Stimulated activated CD8-positive, alpha-beta memory T cell treated with anti-CD3 and anti-CD28 coated beads, Interleukin-7, amount 100 ng/mL, for 1 hour (primary cell): ENCODE results near the gene ERBB4.

Experiments used
- DNase-seq, 2 donors: peaks; one replicate each; pipeline ENCODE4 v3.0.0-alpha.2; 2020; ENCODE audit warnings: low read depth in 2 of 2

The ERBB4 gene

DNA sequence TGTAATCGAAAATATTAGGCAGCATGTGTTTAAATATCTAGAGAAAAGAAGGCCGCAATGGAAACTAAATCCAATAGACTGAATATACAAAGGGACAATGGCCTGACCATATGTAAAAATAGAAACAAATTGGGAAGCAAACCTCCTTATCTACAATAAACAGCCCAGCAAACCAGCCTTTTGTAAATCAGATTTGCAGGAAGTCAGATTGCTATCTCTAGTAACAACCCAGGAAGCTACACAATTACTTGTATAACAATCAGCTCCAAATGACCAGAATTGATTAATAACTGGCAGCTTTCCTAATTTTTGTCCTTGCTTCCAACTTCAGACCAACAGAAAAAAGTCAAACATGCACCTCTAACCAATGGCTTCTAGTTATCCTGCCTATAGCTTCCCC, 1122.2 kb downstream of the ERBB4 start:
- DNase-seq = no peak

DNA sequence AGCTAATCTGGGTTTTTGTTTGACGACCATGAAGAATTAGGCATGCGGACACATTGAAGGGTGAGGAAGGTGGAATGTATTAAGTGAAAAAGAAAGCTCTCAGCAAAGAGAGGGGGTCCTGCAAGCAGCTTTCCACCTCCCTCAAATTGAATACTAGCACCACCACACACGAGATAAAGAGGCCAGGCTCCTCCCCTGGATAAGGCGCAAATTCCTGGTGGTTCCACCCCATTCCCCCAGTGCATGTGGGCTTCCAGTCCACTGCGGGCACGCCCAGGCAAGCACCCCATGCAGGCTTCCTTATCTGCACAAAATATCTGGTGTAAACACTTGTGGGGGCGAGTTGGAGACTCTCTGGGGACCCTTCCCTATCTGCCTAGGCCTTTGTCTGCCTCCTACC, 1124.9 kb downstream of the ERBB4 start:
- DNase-seq = no peak

DNA sequence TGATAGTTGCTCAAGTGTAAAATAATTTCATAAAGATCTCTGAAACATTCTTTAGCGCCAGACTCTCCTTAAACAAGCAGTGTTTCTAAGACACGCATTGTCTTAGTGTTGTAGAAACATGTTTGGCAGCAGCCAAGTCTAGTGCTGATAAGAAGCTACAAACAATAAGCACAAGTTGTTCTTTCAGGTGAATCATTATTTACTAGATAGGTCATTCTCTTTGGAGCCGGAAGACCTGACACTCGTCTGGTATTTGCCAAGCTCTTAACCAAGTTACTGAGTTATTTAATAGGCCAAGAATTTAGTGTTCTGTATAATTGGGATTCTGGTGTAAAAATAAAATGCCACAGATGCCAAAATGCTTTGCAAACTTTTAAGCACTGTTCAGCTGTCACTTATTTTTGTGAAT, 1130.1 kb downstream of the ERBB4 start:
- no peak for DNase-seq

DNA sequence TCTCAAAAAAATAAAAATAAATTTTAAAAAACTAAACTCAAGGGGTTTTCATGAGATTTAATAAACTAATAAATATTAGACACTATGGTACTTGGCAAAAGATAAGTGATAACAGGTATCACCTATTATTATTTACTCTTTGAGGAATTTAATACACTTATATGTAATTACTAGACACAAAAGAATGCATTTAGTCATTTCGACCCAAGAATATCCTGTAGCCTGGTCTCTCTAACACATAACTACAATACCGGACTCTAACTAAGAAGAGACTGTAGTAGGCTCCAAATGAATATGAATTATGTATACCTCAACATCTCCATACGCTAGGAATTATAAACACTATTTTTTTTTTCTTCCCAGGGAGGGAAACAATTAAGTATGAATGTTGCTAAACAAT, 1131.5 kb downstream of the ERBB4 start:
- no peak for DNase-seq

DNA sequence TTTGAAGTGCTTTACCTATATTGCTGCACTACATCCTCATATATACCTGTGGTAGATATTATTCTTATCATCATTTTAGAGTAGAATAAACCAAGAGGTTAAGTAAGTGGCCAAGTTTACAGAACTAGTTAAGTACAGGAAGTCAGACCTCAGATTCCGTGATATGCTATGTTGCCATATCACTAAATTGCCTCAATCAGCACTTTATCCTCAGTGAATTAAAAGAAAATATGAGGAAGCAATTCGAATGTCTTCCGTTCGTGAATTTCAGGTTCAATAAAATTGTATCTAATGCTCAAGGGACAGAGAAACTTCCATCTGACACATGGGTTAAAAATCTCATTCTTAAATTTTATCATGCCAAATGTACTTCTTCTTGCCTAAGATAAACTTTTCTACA, 1133.6 kb downstream of the ERBB4 start:
- no peak for DNase-seq

DNA sequence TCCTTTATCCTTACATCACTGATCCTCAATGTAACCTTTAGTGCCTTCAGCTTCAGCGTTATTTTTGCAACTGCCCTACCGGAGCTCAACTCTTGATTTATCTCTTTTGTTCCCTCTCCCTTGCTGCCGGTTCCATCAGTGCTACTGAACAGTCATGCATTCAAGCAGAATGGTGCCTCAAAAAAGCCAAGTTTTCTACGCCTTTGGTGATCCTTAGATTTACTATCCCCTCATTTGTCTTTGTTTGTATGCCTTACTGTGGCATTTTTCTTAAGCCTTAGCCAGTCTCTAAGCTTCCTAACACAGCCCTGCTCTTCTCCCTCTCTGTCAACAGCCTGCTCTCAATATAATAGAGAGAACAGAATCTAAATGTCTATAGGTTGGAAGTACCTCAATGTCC, 1134.5 kb downstream of the ERBB4 start:
- no peak for DNase-seq

DNA sequence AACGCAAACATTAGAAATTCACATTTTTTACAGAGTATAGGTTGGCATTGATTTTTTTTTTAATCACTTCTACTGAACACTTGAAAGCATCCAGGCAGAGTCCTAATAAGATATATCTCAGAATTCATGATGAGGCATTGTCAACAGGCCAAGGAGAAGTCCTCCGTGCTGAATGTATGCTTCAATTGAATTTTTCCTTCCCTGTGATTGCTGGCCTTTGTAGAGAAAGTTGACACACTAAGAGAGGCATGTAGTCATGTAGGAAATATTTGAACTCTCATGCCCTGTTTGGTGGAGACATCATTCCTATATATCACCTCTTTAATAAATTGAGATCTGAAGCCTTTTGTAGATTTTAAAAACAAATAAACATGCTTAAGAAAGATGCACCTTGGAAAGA, 1137.3 kb downstream of the ERBB4 start:
- no peak for DNase-seq

DNA sequence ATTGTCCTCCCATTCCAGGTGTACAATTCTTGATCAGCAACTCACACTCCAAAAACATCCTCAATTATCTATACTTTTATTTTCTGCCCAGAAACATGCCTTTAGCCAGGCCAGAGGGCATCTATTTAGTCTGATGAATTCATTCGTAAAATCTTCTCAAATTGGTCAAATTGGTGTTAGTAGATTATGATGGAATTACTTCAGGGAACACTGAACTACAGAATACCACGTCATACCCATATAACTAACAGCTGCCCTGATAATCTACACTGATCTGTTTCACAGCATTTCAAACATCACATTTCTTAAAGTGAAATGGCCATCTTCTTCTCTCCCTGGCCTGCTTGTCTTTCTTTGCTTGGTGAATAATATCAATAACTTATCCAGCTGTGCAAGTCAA, 1140.8 kb downstream of the ERBB4 start:
- no peak for DNase-seq

DNA sequence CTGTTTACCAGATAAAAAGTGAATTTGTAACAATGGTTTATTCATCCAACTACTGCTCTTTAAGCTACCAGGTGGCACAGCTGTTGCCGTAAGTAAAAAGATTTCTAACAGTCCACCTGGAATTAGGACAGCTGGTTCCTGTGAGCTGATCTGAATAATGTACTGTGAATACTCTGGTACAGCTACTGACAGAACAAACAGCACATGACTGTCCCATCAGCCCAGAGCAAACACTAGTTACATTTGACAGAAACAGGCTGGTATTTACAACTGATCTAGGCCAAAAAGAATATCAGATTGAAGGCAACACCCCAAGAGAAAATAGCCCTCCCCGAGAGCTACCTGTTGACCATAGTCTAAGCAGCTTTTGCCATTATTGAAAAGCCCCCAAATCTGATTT, 1141.8 kb downstream of the ERBB4 start:
- DNase-seq = no peak

DNA sequence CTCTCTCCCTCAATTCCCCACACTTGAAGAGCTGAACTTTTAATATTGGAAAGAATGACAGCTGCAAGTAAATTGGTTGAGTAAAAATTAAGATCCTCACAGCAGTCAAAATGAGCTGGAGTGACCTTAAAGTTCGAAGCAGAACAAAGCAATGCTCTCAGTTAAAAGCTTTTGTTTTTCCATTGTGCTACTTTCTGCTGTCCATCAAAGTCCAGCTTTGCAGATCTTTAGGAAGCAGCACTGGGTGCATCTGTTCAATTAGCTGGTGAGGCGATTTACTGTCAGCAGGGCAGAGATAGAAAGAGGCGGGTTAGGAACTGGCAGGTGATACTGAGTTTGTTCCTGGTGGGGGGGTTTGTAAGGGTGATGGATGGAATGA, 1147.4 kb downstream of the ERBB4 start:
- DNase-seq = no peak

DNA sequence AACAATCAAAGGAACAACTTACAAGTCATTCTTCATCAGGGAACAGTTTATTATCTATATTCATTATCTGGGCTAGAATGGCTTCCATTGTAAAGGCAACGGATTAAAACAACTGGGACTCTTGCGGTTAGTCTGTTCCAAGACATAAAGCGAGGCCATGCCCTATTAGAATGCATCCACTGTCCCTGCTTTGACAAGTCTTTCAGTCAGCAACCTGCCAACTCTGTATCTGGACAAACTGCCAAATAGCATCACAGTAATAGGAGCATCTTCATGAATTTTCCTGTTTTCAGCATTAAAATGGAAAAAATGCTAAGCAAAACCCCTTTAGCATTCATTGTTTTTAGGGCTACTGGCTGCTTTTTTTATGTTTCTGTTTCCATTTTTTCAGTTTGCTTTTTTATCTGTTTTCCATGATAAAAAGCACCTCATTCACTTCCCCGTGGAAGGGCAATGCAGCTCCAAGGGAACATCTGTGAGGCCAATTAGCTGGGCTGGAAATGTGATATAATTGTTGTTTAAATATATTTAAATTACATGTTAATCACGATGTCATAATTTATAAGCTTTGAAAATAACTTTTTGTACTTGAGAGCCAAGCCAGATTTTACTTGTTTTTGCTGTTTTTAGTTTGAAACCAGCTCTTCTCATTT, 1147.9 kb downstream of the ERBB4 start:
- DNase-seq = no peak

DNA sequence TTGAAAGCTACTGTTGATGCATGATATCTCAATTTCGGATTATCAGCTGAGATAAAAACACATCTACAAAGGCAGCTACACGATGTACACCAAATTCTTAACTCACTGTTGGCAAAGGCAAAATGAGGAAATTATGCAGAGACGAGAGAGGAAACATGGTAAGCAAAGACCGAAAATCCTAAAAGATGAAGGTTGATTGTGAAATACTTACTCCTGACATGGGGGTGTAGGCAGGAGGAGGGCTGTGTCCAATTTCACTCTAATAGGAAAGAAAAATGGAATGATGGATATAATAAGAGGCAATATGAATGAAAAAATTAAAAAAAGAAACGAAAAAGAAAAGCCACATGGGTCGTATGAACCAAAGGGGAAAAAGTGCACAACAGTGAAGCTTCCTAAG, 1150.9 kb downstream of the ERBB4 start:
- no peak for DNase-seq

DNA sequence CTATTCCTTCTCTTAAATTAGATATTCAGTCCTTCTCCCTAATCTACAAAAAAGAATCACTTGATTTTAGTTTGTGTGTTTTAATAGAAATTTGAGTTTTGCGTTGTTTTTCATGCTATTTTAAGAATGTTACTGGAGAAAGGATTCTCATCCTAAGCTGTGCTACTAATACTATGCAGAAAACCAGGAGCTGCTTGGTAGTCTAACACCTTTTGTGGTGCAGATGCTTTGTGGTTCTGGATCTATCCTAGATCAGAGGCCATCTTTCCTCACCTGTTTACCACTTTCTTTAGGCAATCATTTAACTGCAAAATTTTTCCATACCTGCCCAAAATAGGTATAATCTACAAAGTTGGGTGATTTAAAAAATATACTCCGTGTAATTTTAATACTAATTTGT, 1158.6 kb downstream of the ERBB4 start:
- DNase-seq = no peak

DNA sequence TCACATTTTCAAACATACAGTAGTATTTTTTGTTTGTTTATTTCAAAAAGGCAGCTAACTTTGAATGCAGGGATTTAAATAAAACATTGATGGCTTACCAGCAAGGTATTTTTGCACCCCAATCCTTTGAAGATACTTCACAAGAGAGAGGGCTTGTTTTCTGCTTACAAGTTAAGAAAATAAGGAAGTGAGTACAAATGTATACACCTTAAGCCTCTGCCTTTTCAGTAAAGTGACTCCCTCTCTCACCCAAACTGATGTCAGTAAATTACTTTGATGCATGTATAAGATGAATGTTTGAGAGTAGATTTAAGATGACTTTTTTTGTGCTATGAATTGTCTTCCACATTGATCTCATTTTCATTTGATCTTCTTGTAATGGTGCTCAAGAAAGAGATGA, 1162.2 kb downstream of the ERBB4 start:
- DNase-seq = no peak

DNA sequence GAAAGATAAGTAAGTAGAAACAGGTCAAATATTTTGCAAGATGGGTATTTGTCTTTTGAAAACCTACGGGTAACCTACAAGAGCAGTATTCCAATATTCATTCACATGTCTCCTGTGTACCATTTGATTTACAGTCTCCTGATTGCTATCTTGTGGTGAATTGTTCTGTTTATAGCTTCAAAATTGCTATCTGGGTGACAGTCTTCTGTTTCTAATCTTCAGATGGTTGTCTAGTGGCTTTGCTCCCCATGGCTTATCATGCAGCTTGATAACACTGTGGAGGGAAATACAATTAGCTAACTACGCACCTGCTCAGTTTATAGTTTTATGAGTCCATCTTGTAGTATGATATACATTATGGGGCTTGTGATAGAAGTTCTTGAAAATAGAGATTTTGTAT, 1165.4 kb downstream of the ERBB4 start:
- no peak for DNase-seq

DNA sequence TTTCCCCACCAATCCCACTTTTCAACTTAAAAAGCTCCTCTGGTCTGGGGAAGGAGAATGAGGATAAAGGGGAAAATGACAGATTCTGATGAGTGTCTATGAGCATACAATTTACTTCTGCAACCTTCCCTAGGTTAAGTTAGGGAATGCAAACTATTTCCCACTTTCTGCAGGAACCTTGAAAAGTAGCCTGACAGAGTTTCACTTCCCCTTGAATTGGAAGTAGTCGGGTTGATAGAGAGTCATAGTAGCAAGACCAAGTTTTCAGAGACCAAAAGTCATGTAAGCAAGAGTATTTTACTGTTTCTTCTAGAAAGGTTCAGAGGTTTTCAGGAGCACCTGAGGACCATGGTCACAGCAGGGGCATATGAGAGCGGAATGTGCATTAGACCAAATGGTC, 1167.1 kb downstream of the ERBB4 start:
- DNase-seq = no peak

DNA sequence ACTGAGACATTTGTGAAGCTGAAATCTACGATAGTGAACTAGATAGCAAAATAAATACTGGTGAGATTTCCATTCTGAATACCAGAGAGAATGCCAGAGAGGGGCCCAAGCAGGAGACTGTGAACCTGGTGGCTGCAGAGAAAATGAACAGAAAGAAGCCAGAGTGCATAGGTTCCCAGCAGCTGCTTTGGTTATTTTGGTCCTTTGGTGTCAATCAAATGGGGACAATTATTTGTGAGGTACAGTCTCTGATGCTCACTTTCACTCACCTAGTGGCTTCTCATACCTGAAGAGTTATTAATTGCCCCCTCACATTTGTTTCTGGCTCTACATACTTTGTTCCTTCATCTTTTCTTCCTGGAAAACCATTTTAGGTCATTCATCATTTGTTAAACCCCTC, 1170.1 kb downstream of the ERBB4 start:
- no peak for DNase-seq

DNA sequence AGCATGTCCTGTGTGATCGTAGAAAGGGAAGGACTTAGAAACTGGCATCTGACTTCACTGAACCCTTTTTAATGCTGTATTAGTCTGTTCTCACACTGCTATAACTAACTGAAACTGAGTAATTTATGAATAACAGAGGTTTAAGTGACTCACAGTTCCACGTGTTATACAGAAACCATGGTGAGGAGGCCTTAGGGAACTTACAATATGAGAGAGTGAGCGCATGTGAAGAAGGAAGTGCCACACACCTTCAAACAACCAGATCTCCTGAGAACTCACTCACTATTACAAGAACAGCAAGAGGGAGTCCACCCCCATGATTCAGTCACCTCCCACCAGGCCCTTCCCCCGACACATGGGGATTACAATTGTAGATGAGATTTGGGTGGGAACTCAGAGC, 1170.9 kb downstream of the ERBB4 start:
- DNase-seq = no peak

DNA sequence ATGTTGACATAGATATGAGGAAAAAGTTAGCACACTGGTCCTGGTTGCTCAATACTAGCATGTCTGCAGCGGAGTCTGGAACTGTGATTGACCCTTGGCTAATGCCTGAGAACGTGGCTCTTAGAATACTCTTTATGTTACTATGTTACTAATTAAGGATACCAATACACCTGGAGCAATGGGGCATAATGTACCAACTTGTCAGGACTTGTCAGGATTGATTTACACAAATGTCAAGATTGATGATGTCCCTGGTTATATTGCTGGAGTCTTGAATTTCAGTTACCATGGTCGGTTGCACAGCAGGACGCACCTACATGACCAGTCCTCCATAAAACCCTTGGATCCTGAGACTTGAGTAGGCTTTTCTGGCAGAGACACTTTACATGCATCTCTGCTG, 1171.3 kb downstream of the ERBB4 start:
- DNase-seq = no peak

DNA sequence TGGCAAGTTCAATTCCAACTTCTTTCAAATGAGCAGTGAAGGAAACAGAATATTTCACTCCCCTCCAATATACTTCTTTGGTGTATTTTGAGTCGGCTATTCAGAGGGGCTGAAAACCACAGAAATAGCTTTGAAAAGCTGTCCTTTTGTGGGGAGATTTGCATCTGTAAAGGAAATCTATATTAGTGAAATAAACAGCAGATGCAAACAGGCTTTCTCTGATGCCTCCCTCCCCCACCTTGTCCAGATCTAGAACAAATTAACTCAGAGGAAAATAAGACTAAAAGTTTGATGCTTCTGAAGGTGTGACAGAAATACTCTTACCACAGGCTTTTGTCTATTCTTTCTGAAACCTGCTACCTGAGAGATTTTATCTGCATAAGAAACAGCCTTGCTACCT, 1173.7 kb downstream of the ERBB4 start:
- no peak for DNase-seq

DNA sequence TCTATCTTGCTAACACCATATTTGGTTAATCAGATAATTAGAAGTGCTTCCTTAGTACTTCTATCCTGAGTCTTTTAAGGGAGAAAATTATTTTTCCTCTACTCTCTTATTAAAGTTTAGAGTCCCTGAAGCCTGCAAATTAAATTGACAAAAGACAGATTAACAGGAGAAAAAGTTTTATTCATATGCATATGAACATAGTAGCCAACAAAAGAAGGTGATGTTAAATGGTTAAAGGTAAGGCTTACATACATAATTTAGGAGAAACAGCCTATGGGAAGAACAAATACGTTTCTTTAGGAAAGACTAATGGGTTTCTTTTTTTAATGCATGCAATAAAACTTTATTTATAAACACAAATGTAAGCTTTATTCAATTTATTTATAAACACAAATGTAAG, 1177.2 kb downstream of the ERBB4 start:
- no peak for DNase-seq

DNA sequence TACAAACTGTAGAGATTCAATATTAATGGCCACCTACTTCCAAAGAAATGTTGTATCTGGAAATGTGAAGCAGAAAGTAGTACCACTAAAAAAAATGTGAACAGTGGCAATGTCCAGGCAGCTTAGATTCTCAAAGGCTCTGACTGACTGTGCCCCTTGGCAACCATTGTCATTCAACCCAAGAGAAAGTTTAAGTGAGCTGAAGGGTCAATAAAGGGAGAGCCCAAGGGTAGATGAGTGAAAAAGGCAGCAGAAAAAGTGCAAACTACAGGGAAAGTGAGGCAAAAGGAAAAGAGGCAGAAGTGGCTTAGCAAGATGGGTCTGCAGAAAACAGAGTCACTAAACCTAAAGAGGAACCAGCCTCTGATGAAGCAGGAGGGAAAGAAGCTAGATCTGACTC, 1179.3 kb downstream of the ERBB4 start:
- DNase-seq = no peak

DNA sequence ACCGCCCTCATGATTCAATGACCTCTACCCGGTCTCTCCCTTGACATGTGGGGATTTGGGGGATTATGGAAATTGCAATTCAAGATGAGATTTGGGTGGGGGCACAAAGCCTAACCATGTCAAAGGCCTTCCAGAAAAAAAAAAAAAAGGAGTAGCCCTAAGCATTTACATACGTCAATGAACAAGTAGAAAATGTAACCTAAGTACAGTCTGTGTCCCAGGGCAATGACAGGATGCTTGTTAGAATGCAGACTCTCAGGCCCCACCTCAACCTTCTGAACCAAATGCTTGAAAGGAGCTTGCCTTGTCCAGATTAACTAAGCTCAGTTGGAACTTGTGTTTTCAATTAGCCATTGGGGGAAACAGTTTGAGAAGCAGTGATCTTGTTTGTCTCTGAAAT, 1180.1 kb downstream of the ERBB4 start:
- DNase-seq = no peak

DNA sequence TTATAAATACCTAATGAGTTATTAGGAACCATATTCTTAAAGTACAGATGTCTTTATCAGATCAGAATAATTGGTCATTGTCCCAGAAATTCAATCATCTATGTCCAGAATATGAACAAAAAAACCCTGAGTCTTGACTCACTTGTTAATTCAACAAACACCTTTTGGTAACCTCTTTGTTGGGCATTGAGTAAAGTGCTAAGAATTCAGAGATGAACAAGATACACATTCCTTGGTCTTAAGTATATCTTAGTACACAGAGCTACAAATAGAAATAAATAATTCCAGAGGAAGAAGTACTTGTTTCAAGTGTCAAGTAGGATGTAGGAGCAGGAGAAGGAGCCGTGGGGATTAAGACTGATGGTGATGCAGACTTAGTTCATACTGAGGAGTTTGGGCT, 1184.1 kb downstream of the ERBB4 start:
- no peak for DNase-seq

DNA sequence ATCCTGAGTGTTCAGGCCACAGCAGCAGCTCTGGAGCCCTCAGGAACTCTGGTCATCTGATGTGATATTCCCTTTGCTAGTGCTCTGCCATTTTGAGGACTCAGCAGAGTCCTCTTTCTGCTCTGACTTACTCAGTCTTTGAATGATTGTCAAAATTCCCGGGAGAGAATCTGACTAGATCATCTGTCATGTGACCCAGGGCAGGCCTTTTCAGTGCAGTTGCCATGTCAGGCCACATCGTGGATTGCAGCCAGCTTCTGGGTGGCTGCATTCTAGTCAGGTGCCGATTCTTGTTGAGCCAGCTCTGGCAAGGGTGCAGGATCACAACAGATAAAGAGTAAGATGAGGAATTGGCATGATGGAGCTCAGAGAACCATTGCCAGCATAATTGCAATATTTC, 1186.6 kb downstream of the ERBB4 start:
- no peak for DNase-seq
